ENCODE measurements around the gene RBM47.
"Not testable (repeated sequence)": the region's sequence is repeated elsewhere in the genome, so short reads cannot be mapped to it uniquely, and the experiment has no call there.

The RBM47 gene

DNA sequence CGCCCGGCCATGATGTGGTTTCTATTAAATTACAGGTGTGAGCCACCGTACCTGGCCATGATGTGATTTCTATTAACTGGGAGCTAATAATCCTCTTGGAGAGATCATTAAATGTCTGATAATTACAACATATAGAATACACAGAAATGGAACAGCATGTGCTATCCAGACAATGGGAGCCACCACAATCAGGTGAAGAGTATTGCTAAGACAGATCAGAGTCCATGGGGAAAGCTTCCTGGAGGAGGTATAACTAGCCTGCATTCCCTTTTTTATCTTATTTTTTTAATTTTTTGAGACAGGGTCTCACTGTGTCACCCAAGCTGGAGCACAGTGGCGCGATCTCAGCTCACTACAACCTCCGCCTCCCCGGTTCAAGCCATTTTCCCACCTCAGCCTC is 147.7 kb downstream of the RBM47 start:
- no peak for DNase-seq

DNA sequence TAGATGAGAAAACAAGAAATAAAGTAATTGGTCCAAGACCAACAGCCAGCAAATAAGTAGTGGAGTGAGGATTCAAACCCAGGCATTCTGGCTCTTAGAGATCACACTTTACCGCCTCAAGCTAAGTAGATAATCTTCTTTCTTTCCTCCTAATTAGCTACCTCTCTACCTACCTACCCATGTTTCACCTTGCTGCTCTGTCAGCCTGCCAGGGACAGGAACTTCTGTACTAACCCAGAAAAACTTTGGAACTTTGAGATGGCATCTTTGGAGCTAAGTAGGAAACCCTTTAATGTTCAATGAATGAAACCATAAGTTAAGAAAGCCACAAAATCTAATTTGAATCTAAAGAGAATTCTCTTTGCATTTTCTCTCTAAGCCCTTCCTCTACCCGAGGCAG is 149.4 kb downstream of the RBM47 start:
- no peak for DNase-seq

DNA sequence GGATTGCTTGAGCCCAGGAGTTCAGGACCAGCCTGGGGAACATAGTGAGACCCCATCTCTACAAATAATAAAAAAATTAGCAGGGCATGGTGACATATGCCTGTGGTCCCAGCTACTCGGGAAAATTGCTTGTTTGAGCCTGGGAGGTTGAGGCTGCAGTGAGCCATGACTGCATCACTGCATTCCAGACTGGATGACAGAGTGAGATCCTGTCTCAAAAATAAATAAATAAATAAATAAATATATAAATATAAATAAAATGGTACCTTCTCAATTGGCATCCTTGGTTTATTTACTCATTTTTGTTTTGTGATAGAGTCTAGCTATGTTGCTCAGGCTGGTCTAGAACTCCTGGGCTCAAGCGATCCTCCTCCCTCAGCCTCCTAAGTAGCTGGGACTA is 150.3 kb downstream of the RBM47 start:
- no peak for DNase-seq

DNA sequence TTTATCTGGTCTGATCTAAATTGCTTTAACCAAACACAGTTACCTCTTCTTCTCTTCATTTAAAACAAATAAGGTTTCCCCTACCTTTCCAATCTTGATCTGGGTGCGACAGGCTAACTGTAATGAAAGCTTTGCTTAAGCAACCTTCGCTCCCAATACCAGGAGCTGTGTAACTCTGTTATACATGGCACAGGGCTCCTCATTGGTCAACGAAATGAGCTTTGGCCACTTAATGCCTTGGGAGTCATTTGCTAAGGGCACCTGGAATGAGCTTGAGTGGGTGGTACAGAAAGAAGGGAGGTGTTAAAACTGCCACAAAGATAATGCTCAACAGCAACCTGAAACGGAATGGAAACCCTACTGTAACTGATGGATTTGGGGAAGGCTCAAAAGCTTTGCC is 154.1 kb downstream of the RBM47 start:
- DNase-seq = peak; percentile 73

DNA sequence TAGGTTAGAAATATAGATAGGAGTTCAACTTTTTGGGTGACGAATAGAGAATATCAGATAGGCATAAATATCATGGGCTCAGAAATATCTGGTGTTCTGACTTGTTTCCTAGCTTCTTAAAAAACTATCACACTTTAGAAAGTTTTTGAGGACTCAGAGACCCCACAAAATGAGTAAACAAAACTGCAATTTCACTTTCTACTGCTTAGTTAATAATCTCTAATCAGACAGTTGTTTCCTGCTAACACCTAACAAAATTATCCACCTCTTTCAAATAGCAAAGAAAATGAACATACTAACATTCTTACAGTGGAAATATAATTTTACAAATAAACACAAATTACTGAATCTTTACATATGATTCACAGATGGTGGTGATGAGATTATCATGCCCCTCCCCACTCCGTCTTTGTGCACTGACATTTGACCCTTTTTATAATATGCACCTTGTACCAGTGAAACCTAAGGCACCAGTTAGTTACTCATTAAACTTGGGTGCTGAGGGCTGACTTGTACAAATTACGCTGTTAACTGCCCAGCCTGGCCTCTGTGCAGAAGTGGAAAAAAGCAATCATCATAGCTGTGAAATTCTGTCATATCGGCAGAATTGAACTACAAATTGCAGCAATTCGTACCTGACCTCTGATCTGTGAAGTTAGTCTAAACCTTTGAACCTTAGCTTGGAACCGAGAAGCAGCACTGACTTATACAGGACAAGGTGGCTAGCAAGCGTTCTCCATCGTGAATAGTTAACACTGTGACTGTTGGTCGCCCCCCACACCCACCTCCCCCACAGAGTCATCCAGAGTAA is 155.9 kb downstream of the RBM47 start:
- no peak for DNase-seq

DNA sequence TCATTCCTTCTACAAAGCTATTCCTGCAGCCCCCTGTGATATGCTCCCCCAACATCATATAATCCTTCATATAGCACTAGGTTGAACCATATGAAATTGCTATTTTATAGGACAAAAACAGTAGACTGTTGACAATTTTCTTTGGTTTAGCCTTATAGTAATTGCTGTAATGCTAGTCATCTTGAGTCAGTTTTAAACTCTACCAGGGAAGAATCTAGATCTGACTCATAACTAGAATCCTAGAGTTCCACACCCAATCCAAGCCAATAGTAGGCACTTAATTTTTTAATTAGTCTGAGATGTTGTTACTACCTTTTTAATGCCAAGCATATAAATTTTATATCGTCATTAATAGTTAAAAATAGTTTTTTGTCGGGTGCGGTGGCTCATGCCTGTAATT is 157.7 kb downstream of the RBM47 start:
- DNase-seq = no peak

DNA sequence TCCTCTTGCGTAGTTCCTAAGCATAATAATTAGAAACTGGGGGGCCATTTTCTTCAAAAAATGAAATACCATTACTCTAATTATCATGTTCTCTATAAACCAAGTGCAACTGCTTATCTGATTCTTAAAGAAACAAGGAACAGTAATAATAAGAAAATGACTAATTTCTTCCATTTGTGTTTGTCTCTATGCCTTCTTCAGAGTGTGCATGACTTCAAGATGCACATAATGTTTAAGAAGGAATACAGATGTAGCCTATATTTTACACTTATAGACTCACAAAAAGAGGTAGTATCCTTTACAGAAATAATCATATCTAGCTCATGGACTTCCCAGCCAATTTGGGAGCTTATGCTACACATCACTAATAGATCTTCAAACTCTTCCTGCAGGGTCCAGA is 162.9 kb downstream of the RBM47 start:
- no peak for DNase-seq

DNA sequence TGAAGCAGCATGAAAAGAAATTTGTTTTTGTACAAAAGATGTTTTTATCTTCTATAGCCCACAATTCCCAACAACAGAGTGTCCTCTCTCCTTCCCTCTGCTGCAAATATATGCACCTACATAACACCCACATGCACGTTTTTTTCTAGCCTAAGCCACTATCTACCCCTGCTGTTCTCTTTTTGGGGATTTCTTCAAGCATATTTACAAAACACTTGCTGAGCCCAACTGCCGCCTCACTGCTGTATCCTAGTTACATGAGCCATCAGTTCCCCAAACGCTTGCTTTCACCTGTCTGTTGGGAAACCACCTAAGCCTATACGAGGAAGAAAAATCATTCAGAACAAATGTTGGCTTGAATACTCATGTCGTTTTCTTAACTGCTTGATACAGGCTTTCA is 167.3 kb downstream of the RBM47 start:
- DNase-seq = no peak

DNA sequence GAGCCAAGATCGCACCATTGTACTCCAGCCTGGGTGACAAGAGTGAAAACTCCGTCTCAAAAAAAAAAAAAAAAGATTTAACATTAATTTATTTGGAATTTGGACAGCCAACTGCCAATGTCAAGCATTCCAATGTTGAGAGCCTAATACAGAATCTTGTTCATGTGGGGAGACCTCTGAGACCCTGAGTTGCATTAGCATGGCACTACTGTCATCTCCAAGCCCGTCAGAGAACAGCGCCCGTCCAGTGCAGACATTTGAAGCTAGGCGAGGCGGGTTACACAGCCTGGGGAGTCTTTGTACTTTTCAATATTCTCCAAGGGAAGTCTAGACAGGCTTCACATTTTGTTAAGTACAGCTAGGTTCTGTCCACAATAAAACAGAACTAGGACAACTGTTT is 167.8 kb downstream of the RBM47 start:
- no peak for DNase-seq

DNA sequence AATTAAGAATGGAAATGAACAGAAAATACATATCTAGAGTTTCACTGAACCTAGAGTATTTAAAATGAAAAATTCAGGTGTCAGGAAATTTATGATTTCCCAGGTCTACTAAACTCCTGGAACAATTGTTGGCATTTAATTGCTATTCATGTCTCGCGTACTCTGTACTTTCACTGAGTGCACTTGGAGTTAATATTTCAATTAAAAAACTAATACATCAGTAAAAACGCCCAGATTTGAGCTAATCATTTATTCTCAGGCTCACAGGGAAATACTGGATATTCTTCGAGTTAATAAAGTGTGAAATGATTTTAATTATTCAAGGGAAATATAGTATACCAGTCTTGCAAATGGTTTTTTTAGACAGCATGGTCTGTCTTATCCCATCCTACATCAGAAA is 168.6 kb downstream of the RBM47 start:
- no peak for DNase-seq

DNA sequence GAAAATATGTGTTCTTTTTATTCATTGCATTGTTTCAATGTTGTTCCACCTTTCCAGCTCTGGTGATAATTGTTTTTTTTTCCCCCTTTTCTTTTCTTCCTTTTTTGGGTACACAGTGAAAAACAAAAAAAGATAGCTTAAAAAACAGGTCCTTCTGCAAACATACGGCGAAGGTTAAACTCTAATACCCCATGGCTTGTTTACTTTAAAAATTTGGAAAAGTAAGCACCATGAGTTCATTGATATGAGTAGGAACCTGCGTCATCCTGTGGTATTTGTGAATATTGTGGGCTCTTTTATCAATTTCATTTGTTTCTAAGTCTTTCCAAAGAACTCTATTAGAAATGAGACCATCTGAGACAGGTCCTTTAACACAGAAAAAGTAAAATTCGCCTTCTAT is 171.0 kb downstream of the RBM47 start:
- DNase-seq = no peak

DNA sequence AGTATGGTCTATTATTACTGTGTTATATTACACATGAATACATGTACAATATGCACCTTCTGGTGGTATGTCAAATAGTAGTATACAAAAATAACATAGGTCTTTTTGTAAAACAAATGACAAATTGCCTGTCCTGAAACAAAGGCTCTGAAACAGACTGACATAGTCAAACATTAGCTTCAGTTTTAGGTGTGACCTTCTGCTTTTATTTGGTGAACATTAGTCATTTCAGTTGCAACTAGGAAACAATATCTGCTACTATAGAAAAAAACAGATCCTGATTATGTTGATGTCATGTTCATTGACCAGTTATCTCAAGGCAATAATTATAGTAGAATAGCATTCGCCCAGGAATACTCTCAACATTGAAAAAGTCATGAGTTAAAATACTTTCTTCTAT is 171.6 kb downstream of the RBM47 start:
- no peak for DNase-seq

DNA sequence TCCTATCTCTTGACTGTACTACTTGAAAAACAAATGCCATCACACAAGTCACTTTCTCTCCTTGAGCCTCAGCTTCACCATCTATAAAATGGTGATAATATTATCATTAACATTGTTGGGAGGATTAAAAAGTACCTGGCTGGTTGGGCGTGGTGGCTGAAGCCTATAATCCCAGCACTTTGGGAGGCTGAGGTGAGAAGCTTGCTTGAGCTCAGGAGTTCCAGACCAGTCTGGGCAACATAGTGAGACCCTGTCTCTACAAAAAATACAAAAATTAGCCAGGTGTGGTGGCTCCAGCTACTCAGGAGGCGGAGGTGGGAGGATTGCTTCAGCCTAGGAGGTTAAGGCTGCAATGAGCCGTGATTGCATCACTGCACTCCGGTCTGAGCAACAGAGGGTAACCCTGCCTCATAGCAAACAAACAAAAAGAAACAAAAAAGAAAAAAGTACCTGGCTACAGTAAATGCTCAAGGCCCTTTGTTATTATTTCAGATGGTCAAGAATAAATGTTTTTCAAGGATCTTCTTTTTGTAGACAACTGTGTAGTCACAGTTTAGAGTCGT is 174.2 kb downstream of the RBM47 start:
- DNase-seq = peak; percentile 10

DNA sequence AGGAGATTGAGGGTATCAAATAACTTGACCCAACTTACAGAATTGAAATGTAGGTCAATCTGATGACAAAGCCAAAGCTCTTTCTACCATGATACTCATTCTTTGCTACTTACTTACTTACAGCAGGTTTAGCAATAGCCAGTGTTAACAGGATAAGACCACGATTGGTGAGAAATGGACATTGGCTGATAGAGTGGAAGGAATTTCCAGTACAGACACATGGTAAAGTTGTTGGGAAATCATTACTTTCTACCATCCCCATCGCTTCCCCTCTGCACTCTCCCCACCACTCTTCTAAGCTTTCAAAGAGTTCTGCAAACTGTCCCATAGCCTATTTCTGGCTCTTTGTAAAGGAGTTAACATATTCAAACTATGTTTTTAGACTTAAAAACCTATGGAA is 174.8 kb downstream of the RBM47 start:
- no peak for DNase-seq

DNA sequence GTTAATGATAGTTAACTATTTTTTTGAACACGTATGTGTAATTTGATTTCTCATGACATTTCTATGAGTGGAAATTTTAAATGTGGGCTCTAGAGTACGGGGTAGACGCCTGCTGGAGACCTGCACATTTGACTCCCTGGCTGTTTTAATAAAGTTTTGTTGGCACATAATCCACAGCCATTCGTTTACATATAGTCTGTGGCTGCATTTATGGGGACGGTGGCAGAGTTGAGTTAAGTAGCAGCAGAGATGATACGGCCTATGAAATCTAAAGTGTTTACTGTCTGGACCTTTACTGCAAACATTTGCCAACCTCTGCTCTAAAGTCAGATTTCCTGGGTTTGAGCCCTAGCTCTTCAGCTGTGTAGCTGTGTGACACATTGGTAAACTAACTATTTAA is 175.8 kb downstream of the RBM47 start:
- peak; percentile 59 for DNase-seq

DNA sequence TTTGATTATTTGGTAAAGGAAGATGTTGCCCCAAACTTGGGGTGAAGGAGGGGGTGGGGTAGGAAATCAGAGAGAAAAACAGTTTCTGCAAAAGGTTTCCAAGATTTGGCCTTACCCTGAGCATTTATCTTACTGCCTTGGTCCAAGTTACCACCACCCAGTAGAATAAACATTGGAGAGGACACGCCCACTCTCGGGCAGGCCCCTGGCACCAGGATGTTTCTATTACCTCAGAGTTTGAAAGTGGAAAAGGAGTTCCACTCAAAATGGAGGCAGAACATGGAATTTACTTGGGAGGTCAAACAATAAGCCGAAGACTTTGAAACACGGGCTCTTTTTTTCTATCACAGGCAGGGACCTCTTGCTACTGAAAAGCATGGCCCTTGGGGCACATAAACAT is 180.8 kb downstream of the RBM47 start:
- DNase-seq = no peak

DNA sequence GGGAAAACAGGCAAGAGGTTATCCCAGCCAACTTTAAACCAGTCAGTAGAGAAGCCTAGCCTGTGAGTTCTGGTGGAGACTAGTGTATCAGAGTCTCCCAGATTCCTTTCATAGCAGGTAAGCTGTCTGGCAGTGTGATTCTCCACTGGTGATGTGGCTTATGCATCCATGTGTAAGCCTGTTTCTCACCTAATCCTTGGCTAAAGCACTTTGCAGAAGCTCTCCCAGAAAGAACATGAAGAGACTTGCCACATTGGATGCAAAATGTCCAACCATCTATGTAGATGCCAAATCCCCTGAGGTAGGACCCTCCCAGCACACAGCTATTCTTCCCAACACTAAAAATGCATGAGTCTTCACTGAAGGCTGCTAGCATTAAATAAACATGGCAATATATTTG is 182.8 kb downstream of the RBM47 start:
- no peak for DNase-seq

DNA sequence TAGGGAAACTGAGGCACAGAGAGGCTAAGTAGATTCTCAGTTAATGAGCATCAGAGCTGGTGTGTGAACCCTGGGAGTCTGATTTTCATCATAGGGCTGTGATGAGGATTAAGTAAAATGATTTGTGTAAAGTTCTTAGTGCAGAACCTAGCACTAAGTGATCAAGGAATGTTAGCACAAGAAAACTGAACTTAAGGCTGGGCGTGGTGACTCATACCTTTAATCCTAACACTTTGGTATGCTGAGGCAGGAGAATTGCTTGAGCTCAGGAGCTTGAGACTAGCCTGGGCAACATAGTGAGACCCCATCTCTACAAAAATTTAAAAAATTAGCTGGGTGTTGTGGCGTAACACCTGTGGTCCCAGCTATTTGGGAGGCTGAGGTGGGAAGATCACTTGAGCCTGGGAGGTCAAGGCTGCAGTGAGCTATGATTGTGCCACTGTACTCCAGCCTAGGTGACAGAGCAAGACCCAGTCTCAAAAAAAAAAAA is 183.4 kb downstream of the RBM47 start:
- DNase-seq = not testable (repeated sequence)

DNA sequence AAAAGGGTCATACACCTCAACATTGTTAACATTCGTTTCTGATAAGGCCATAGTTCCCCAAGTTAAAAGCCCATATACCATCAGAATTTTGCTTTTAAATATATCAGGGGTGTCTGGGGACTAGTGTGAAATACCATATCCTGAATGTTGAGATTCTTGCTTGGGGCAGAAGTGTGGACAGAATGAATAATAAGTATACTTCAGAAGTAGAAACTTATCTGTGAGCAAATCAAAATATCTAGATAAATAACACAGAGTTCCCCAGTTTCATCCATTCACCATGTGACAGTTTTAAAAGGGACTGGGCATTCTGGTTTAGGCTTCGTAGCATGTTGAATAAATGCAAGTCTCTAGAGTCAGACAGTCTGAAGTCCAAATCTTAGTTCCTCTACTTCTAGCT is 184.0 kb downstream of the RBM47 start:
- no peak for DNase-seq

DNA sequence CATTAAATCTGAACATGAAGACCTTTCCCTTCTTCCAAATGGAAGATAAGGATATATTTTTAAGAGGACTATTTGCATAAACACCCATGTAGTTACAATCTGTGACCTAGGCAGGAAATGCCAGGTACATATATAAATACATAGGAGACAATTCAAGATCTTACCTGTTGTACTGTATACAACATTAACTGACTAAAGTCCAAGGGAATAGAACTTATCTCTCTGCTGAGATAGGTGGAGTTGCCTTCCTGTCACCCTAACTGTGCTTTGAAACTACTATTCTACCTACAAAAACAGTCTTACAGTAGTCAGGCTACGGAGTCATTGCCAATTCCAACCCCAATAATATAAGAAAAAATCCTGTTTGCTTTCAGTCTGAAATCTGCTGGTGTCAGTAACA is 188.2 kb downstream of the RBM47 start:
- DNase-seq = no peak

DNA sequence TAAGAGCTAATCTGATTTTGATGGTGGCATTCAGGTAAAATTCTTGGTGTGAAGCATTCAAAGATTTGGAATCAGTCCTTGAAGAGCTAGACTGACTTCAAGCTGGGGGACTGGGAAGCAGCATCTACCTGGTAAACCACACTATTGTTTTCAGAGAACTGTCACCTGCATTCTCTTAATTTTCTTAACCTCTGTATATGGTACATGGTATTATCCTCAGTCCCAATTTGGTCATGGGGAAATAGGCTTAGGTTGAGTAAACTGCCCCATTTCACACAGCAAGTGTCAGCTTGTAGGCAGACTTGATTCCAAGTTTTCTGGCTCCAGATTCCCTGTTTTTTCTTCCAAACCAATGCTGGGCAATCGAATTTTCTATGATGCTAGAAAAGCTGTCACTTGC is 190.1 kb downstream of the RBM47 start:
- no peak for DNase-seq

DNA sequence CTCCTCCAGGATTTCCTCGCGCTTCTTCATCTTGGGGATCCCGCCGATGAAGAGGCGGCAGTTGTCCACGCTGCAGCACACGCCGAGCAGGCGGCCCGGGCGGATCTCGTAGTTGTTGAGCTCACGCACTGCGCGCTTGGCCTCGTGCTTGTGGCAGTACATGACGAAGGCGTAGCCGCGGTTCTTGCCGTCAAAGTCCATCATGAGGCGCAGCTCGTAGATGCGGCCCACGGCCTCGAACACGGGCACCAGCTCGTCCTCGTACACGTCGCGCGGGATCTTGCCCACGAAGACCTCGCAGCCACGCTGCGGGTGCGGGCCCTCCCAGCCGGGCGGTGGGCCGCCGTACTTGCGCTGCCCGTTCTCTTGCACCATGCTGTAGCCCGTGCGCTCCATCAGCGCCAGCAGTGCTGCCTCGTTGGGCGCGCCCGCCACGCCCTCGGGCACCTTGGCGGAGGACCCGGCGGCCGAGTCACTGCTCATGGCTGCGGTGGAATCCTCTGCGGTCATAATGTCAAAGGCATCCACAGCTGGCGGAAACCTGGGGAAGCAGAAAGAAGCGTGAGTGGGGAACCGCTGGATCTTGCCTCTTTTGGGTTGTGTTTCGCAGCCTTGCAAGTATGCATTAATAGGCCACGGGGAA is 191.2 kb downstream of the RBM47 start:
- no peak for DNase-seq

DNA sequence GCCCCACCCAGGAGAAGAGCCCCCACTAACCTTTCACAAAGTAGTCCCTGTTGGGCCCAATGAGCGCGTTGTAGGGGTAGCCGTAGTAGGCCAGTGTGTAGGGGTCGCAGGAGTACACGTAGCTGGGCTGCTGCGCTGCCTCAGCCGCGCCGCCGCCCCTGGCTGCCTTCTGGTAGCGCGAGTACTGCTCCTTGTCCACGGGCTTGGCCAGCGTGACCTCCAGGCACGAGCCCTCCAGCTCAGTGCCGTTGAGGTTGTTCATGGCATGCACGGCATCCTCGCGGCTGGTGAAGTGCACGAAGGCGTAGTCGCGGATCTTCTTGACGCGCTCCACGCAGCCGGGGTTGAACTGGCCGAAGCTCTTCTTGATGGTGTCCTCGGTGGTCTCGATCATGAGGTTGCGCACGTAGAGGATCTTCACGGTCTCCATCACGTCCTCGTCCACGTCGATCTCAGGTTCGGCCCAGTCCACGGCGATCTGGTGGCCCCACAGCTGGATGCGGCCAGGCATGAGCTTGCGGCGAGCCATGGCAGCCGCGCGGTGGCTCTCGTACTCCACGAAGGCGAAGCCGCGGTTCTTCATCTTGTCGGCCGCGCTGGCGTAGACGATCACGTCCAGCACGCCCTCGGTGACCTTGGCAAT is 191.8 kb downstream of the RBM47 start:
- no peak for DNase-seq

DNA sequence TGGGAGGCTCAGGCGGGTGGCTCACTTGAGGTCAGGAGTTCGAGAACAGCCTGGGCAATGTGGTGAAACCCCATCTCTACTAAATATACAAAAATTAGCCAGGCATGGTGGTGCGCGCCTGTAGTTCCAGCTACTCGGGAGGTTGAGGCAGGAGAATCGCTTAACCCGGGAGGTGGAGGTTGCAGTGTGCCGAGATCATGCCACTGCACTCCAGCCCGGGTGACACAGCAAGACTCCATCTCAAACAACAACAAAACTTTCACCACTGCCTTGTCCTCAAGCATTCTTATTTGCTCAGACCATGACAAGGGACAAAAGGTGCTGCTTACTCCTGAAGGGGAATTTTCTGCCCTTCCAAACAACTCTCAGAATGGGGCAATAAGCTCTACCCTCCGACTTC is 194.4 kb downstream of the RBM47 start:
- not testable (repeated sequence) for DNase-seq
